Fibroblast of the aortic adventitia (primary cell): ENCODE results near the gene EMILIN2. TPM values are rescaled to one million over a fixed set of nuclear protein-coding genes. Genes with fewer than 3 reads are reported as not detected.

Source experiments
- DNase-seq: peaks from one replicate; pipeline ENCODE4 v3.0.0-alpha.2; 2010; ENCODE audit warnings: low read depth
- H3K4me3 ChIP-seq: 2 replicates; pipeline ENCODE4 v1.5.1; 2011; ENCODE audit warnings: low read depth, mild to moderate bottlenecking, control low read depth, low read length, moderate library complexity
- total RNA-seq: library from RNA; depleted of rRNA; stranded (reverse); fragments of >200 nt; gene quantifications from 2 replicates; pipeline ENCODE4 v1.2.3, GENCODE V29; 2012; ENCODE audit warnings: low replicate concordance
- TF ChIP-seq, protein P1 (sequence below): IDR thresholded peaks from 2 replicates; pipeline ENCODE4 v1.5.1; 2011; ENCODE audit warnings: mild to moderate bottlenecking, low read length, control low read depth, inconsistent platforms; ENCODE audit not compliant: insufficient read depth

The EMILIN2 gene
- total RNA-seq, 1 donor = 11.2 TPM

GRCh38 chr18:2887470-2887869 is 40.7 kb downstream of the EMILIN2 start:
- TF ChIP-seq, protein P1, sequence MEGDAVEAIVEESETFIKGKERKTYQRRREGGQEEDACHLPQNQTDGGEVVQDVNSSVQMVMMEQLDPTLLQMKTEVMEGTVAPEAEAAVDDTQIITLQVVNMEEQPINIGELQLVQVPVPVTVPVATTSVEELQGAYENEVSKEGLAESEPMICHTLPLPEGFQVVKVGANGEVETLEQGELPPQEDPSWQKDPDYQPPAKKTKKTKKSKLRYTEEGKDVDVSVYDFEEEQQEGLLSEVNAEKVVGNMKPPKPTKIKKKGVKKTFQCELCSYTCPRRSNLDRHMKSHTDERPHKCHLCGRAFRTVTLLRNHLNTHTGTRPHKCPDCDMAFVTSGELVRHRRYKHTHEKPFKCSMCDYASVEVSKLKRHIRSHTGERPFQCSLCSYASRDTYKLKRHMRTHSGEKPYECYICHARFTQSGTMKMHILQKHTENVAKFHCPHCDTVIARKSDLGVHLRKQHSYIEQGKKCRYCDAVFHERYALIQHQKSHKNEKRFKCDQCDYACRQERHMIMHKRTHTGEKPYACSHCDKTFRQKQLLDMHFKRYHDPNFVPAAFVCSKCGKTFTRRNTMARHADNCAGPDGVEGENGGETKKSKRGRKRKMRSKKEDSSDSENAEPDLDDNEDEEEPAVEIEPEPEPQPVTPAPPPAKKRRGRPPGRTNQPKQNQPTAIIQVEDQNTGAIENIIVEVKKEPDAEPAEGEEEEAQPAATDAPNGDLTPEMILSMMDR = no peak
- H3K4me3 ChIP-seq = no peak overlapping the region
- no peak for DNase-seq

DNA sequence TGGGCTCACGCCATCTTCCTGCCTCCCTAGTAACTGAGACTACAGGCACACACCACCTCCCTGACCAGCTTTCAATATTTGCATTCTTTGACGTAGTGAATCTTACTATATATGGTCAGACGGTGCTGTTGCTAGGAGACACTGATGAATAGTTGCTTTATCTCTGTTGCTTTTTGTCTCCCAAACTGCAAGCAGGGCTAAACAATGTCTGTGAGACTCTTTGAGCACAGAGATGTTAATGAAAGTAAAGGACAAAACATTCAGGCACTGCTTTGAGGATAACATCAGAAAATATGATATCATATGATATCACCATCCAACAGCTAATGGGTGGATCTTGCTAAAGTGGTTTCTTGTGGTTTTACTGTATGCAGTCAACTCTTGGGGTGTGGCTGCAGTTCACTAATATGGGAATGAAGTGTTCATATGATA is 43.0 kb downstream of the EMILIN2 start:
- peak; percentile 49 for DNase-seq
- no peak overlapping the region for H3K4me3 ChIP-seq
- TF ChIP-seq, protein P1 = no peak

GRCh38 chr18:2890606-2891005 is 43.8 kb downstream of the EMILIN2 start:
- TF ChIP-seq, protein P1 = no peak
- no peak overlapping the region for H3K4me3 ChIP-seq
- no peak for DNase-seq

GRCh38 chr18:2891526-2892431 is 45.0 kb downstream of the EMILIN2 start:
- DNase-seq = no peak
- H3K4me3 ChIP-seq = no peak overlapping the region
- TF ChIP-seq, protein P1 = no peak

GRCh38 chr18:2893056-2893455 is 46.2 kb downstream of the EMILIN2 start:
- TF ChIP-seq, protein P1 = no peak
- H3K4me3 ChIP-seq = no peak overlapping the region
- DNase-seq = no peak

DNA sequence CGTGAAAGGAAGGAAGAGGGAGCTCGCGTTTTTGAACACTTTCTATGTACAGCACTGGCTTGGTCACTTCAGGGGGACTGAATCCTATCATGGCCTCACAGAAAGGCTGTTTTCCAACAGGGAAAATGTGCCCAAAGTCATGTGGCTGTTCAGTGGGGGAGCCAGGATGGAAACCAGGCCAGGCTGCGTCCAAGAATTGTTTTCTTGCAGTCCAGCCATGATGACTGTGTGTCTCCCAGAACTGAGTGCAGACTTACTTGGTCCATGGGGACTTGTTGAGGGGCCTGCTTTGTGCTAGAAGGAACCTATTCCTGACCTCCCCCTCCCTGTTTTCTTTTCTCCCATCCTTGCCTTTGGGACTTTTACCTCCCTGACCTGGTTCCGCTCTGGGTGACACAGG is 46.9 kb downstream of the EMILIN2 start:
- TF ChIP-seq, protein P1 = no peak
- no peak for DNase-seq
- H3K4me3 ChIP-seq = no peak overlapping the region
